ENCODE data around the gene SOST. TPM values are rescaled to one million over a fixed set of nuclear protein-coding genes. Genes with fewer than 3 reads are reported as not detected.
A peak's percentile ranks its signal among the peaks of the same experiment; 100 is the strongest.

The SOST gene
- total and polyA plus RNA-seq, 7 donors: not detected

DNA sequence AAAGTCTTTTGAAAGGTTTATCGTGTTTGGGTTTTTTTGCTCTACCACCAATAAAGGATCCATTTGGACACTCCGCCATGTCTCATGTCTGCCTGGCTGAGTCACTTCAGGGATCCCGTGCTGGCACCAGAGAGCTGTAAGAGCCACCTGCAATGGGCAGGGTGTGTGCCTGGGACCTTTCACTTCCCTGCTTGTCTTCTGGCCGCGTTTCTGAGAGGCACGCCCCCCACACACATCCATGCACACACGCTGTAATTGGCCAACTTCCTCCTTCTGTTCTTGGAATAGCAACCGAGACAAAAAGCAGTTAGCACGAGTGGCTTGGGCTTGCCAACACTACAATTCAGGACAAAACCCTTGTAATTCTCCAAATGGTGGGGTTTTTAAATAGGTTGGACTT, 9.8 kb upstream of the SOST start:
- Histone ChIP-seq H3K27me3 (ENCODE audit: insufficient read depth in 3 of 3, low read length in 2 of 3) (no peaks in the 10 kb centered on the region), H3K4me1 (peaks cover 47% of the 10 kb centered on the region), H3K9me3 (no peaks in the 10 kb centered on the region), H3K36me3 (ENCODE audit: insufficient read depth in 1 of 2, low read depth in 1 of 2) (peaks cover 11 to 81% of the 10 kb centered on the region in 2 donors), H3K27ac (peak overlapping the region; percentile 46), H3K4me3 (no peak overlapping the region)
- TF ChIP-seq, protein P1, sequence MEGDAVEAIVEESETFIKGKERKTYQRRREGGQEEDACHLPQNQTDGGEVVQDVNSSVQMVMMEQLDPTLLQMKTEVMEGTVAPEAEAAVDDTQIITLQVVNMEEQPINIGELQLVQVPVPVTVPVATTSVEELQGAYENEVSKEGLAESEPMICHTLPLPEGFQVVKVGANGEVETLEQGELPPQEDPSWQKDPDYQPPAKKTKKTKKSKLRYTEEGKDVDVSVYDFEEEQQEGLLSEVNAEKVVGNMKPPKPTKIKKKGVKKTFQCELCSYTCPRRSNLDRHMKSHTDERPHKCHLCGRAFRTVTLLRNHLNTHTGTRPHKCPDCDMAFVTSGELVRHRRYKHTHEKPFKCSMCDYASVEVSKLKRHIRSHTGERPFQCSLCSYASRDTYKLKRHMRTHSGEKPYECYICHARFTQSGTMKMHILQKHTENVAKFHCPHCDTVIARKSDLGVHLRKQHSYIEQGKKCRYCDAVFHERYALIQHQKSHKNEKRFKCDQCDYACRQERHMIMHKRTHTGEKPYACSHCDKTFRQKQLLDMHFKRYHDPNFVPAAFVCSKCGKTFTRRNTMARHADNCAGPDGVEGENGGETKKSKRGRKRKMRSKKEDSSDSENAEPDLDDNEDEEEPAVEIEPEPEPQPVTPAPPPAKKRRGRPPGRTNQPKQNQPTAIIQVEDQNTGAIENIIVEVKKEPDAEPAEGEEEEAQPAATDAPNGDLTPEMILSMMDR (IDR thresholded peaks at IDR 0.05): no peak
- peak in 1 of 2 donors; percentile 45 for DNase-seq
- intact Hi-C loops (cut with DNase I): no loop called here
- peak in 3 of 4 donors; percentile 32 to 64 (median 60) for ATAC-seq
- 26 to 51% (median 28%) methylated on average over 9 of the region's 9 CpGs for WGBS, 3 donors

DNA sequence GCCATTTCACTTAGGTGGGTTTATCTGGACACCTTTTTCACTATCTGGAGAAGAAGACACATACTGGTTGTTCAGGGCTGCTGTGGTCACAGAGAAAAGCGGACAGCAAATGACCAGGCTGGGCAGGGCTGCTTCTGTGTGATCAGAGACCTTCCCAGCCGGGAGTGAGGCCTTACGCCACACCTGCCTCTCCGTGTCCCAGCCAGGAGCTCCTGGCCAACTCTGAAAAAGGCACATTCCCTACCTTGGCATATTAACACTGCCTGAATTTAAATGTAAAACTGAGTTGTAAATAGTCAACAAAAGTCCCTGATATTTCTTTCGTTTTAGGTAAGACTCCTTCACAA, 9.1 kb upstream of the SOST start:
- Histone ChIP-seq H3K27ac (peak overlapping the region; percentile 46), H3K4me3 (no peak overlapping the region), H3K9me3 (no peaks in the 10 kb centered on the region), H3K4me1 (peaks cover 40% of the 10 kb centered on the region), H3K27me3 (ENCODE audit: insufficient read depth in 3 of 3, low read length in 2 of 3) (no peaks in the 10 kb centered on the region), H3K36me3 (ENCODE audit: insufficient read depth in 1 of 2, low read depth in 1 of 2) (peaks cover 11 to 77% of the 10 kb centered on the region in 2 donors)
- intact Hi-C loops (cut with DNase I): no loop called here
- DNase-seq (no peak), ATAC-seq (no peak)
- WGBS, 3 donors: 55 to 70% (median 59%) methylated on average over 5 of the region's 5 CpGs
- TF ChIP-seq, protein P1 (IDR thresholded peaks at IDR 0.05): no peak

DNA sequence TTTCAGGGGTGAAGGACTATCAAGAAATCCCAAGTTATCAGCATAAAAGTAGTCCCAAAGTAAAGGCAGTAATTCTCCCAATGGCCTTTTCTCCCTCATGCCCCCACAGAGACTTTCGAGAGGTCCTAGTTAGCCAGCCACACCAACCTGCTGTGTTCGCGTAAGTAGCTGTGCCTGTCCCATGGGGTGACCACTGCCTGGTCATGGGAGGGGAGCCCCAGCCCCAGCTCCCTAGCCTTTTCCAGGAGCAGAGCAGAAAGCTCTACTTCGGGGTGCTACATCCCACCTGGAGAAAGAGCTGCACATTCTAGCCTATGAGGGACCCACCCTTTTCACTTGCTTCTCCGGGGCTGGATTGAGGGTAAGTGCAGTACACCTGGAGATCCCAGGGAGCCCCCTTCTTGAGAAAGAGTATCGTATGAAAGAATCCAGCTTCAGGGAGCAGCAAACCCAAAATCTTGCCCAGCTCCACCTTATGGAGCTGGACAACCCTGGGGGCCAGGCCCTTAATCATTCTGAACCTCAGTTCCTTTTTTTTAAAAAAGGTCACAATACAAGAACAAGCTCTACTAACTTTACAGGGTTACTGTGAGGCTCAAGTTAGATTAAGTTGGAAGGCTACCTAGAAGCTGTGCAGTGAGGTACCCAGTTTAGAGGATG, 8.6 kb upstream of the SOST start:
- Histone ChIP-seq H3K36me3 (ENCODE audit: insufficient read depth in 1 of 2, low read depth in 1 of 2) (peaks cover 9 to 72% of the 10 kb centered on the region in 2 donors), H3K27ac (peak overlapping the region; percentile 46), H3K27me3 (ENCODE audit: insufficient read depth in 3 of 3, low read length in 2 of 3) (no peaks in the 10 kb centered on the region), H3K4me3 (no peak overlapping the region), H3K9me3 (no peaks in the 10 kb centered on the region), H3K4me1 (peaks cover 35% of the 10 kb centered on the region)
- intact Hi-C loops (cut with DNase I): no loop called here
- DNase-seq (no peak), ATAC-seq (no peak)
- TF ChIP-seq, protein P1 (IDR thresholded peaks at IDR 0.05): no peak
- 81 to 90% (median 86%) methylated on average over 6 of the region's 6 CpGs for WGBS, 3 donors

DNA sequence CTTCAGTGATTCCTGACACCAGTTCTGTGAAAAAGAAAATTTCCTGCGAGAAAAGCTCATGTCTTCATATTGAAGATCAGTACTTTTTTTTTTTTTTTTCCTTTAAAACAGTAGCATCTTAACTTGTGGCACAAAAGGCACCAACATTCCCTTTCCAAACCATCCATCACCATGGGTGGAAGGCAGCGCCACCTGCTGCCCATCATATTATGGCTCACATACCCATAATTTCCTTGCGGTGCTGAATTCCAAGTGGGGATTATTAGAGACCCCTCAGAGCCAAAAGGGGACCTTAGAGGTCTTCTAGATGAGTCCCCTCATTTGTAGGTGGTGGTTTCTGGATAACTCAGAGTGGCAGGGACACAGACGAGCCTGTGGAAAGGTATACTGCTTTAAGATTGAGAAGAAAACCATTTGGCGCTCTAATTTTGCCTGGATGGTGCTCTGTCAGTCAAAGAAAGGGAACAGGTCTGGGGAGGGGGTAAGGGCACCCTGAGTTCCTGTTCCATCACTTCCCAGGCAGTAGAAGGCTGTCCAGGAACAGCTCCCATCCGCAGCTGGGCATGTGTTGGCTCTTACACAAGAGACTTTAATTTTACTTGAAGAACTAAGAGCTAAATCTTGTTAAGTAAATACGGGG, 7.9 kb upstream of the SOST start:
- Histone ChIP-seq H3K27ac (peak overlapping the region; percentile 1), H3K27me3 (ENCODE audit: insufficient read depth in 3 of 3, low read length in 2 of 3) (no peaks in the 10 kb centered on the region), H3K36me3 (ENCODE audit: insufficient read depth in 1 of 2, low read depth in 1 of 2) (peaks cover 9 to 65% of the 10 kb centered on the region in 2 donors), H3K4me1 (peaks cover 29% of the 10 kb centered on the region), H3K4me3 (no peak overlapping the region), H3K9me3 (no peaks in the 10 kb centered on the region)
- DNase-seq (peak in 1 of 2 donors; percentile 64), ATAC-seq (peak in 2 of 4 donors; percentile 28 to 30)
- intact Hi-C loops (cut with DNase I): no loop called here
- 54 to 65% (median 56%) methylated on average over 7 of the region's 7 CpGs for WGBS, 3 donors
- TF ChIP-seq, protein P1 (IDR thresholded peaks at IDR 0.05): peak; percentile 69

Measured in psoas muscle (tissue), 8 donors.